MG63 (cell line): ENCODE measurements around the gene CDC27. TPM values are rescaled to one million over a fixed set of nuclear protein-coding genes. Genes with fewer than 3 reads are reported as not detected.
A peak's percentile ranks its signal among the peaks of the same experiment; 100 is the strongest.
"Not testable (repeated sequence)": the region's sequence is repeated elsewhere in the genome, so short reads cannot be mapped to it uniquely, and the experiment has no call there.

Source experiments
- DNase-seq: peaks from one replicate; pipeline ENCODE4 v3.0.0-alpha.2; 2020
- H3K27me3 ChIP-seq: fragments of 250-450 bp; sonication (Bioruptor Pico); 2 replicates; pipeline ENCODE4 v1.5.1; 2020; ENCODE audit warnings: mild to moderate bottlenecking, moderate library complexity
- H3K36me3 ChIP-seq: fragments of 250-450 bp; sonication (Bioruptor Pico); 2 replicates; pipeline ENCODE4 v1.5.1; 2020; ENCODE audit warnings: mild to moderate bottlenecking, moderate library complexity
- H3K4me3 ChIP-seq: fragments of 250-450 bp; sonication (Bioruptor Pico); 2 replicates; pipeline ENCODE4 v1.5.1; 2020; ENCODE audit warnings: mild to moderate bottlenecking, moderate library complexity
- H3K9me3 ChIP-seq: fragments of 250-450 bp; sonication (Bioruptor Pico); 2 replicates; pipeline ENCODE4 v1.5.1; 2020; ENCODE audit warnings: mild to moderate bottlenecking, moderate library complexity
- total RNA-seq: library from RNA; depleted of rRNA; stranded (reverse); fragments of >200 nt; shearing (Covaris generic); gene quantifications from 2 replicates; pipeline ENCODE4 v1.2.3, GENCODE V29; 2014; ENCODE audit warnings: low replicate concordance; rRNA removed

Gene CDC27
- total RNA-seq, 1 experiment from 2014 or later = 117 TPM

DNA sequence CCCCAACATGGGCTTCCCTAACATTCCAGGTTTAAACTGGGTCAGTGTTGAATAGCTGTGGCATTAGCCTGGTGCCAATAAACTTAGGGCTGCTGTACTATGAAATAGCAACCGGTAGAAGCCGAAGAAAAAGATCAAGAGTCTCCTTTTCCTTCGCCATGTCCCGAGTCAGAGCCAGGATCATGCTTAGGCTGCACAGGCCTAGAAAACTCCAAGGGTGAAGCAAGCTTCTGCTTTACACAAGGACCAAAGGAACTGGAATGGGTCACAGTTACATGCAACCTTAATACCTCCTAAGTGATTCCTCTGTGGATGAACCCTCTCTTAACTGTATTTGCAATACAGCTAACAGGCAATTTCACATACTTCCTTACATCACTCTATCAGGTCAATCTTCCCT is 115.5 kb downstream of the CDC27 start:
- not testable (repeated sequence) for H3K9me3 ChIP-seq, H3K27me3 ChIP-seq, H3K36me3 ChIP-seq, H3K4me3 ChIP-seq, DNase-seq

GRCh38 chr17:47072886-47073285 is 116.2 kb downstream of the CDC27 start:
- Histone ChIP-seq H3K9me3 (no peaks in the 10 kb centered on the region), H3K27me3 (no peaks in the 10 kb centered on the region), H3K36me3 (peaks cover 3% of the 10 kb centered on the region; the same call in 1 of the 2 replicates), H3K4me3 (no peak overlapping the region)
- no peak for DNase-seq

DNA sequence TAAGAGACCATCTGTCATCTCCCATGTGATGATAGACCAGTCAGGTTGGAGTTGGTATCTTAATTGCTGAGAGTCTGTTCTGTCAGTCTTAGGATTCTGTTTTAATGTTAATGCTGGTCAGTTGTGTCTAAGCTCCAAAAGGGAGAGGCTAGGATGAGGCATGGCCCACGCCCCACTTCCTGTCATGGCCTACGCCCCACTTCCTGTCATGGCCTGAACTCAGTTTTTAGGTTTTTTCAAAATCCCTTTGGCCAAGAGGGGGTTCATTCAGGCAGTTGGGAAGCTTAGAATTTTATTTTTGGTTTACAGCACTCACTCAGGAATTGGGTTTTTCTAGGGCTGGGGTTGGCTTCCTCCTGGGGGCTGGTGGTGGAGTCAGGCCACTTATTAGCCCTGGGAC is 117.9 kb downstream of the CDC27 start:
- not testable (repeated sequence) for DNase-seq, H3K27me3 ChIP-seq, H3K9me3 ChIP-seq, H3K36me3 ChIP-seq, H3K4me3 ChIP-seq

- peak; percentile 41 for DNase-seq
- H3K4me3 ChIP-seq, H3K36me3 ChIP-seq, H3K9me3 ChIP-seq, H3K27me3 ChIP-seq: not testable (repeated sequence)
These were observed 118.8 kb downstream of the CDC27 start for GRCh38 chr17:47070266-47070665.

Other genes with a start within 250 kb of the CDC27 start
- gene RPRML, start 210.0 kb downstream of the CDC27 start, total RNA-seq = 0.42 and 2.2 TPM in 2 replicates
- gene MYL4, start 20.1 kb upstream of the CDC27 start, total RNA-seq = not detected in 2 replicates
- gene ITGB3, start 64.5 kb upstream of the CDC27 start, total RNA-seq = 12.1 and 13.6 TPM in 2 replicates
- gene EFCAB13, start 134.7 kb upstream of the CDC27 start, total RNA-seq = 0.05 and 0.30 TPM in 2 replicates